Measurements from ENCODE around the gene PRKAR1B.

GRCh38 chr7:543501-544337 lies 183.4 kb downstream of the PRKAR1B start:
- TF ChIP-seq CTCF (IDR thresholded peaks at IDR 0.05; ENCODE audit: insufficient read depth, low read depth, low read length), result no peak
- no peak for TF ChIP-seq EZH2 (IDR thresholded peaks at IDR 0.05; ENCODE audit: insufficient read depth, low read length)

Measured in astrocyte (in vitro differentiated cells and primary cell).